BLaER1 (cell line): ENCODE measurements around the gene RHO.

Experiments
- H3K27ac ChIP-seq: shearing (Covaris generic); formaldehyde crosslinking; 2 replicates; pipeline ENCODE4 v1.8.1; 2022
- H3K27me3 ChIP-seq: shearing (Covaris generic); formaldehyde crosslinking; 2 replicates; pipeline ENCODE4 v1.8.1; 2022
- H3K36me3 ChIP-seq: shearing (Covaris generic); formaldehyde crosslinking; 2 replicates; pipeline ENCODE4 v1.8.1; 2022
- H3K4me1 ChIP-seq: shearing (Covaris generic); formaldehyde crosslinking; 2 replicates; pipeline ENCODE4 v1.8.1; 2022
- H3K4me2 ChIP-seq: shearing (Covaris generic); formaldehyde crosslinking; 2 replicates; pipeline ENCODE4 v1.8.1; 2022
- H3K4me3 ChIP-seq: shearing (Covaris generic); formaldehyde crosslinking; 2 replicates; pipeline ENCODE4 v1.8.1; 2022
- H3K9ac ChIP-seq: shearing (Covaris generic); formaldehyde crosslinking; 2 replicates; pipeline ENCODE4 v1.8.1; 2022
- H3K9me3 ChIP-seq: shearing (Covaris generic); formaldehyde crosslinking; 2 replicates; pipeline ENCODE4 v1.8.1; 2022
- H4K20me1 ChIP-seq: shearing (Covaris generic); formaldehyde crosslinking; 2 replicates; pipeline ENCODE4 v1.8.1; 2022
- Cebpa-rat ChIP-seq: shearing (Covaris generic); IDR thresholded peaks from 2 replicates; pipeline ENCODE4 v1.8.1; 2022

Gene RHO

GRCh38 chr3:129558772-129559564 is 30.5 kb downstream of the RHO start:
- TF ChIP-seq Cebpa-rat: no peak
- Histone ChIP-seq H3K9me3 (no peaks in the 10 kb centered on the region), H3K27me3 (no peaks in the 10 kb centered on the region), H3K4me1 (peaks cover 90% of the 10 kb centered on the region), H3K4me3 (peak overlapping the region; percentile 59), H3K36me3 (peaks cover 68% of the 10 kb centered on the region), H4K20me1 (no peaks in the 10 kb centered on the region), H3K9ac (peak overlapping the region; percentile 79), H3K4me2 (peak overlapping the region; percentile 88), H3K27ac (peak overlapping the region; percentile 93)

GRCh38 chr3:129559565-129560079 is 31.2 kb downstream of the RHO start:
- H3K27me3 ChIP-seq: no peaks in the 10 kb centered on the region
- no peaks in the 10 kb centered on the region for H4K20me1 ChIP-seq
- H3K9ac ChIP-seq: peak overlapping the region; percentile 79
- no peak for TF ChIP-seq Cebpa-rat
- H3K27ac ChIP-seq: peak overlapping the region; percentile 93
- peak overlapping the region; percentile 59 for H3K4me3 ChIP-seq
- peaks cover 74% of the 10 kb centered on the region for H3K36me3 ChIP-seq
- no peaks in the 10 kb centered on the region for H3K9me3 ChIP-seq
- H3K4me1 ChIP-seq: peaks cover 84% of the 10 kb centered on the region
- H3K4me2 ChIP-seq: peak overlapping the region; percentile 88

GRCh38 chr3:129560269-129560787 is 31.9 kb downstream of the RHO start:
- Histone ChIP-seq H3K36me3 (peaks cover 81% of the 10 kb centered on the region), H4K20me1 (no peaks in the 10 kb centered on the region), H3K4me2 (peak overlapping the region; percentile 88), H3K9me3 (no peaks in the 10 kb centered on the region), H3K27me3 (no peaks in the 10 kb centered on the region), H3K9ac (peak overlapping the region; percentile 79), H3K27ac (peak overlapping the region; percentile 93), H3K4me1 (peaks cover 77% of the 10 kb centered on the region), H3K4me3 (peak overlapping the region; percentile 59)
- TF ChIP-seq Cebpa-rat: no peak

- Histone ChIP-seq H4K20me1 (no peaks in the 10 kb centered on the region), H3K4me3 (peak overlapping the region; percentile 59), H3K27ac (peak overlapping the region; percentile 93), H3K9me3 (no peaks in the 10 kb centered on the region), H3K9ac (peak overlapping the region; percentile 79), H3K27me3 (no peaks in the 10 kb centered on the region), H3K4me1 (peaks cover 69% of the 10 kb centered on the region), H3K4me2 (peak overlapping the region; percentile 88), H3K36me3 (peaks cover 85% of the 10 kb centered on the region)
- no peak for TF ChIP-seq Cebpa-rat
Observed at GRCh38 chr3:129560911-129561594, 32.6 kb downstream of the RHO start.

- peaks cover 63% of the 10 kb centered on the region for H3K4me1 ChIP-seq
- H3K9ac ChIP-seq: peak overlapping the region; percentile 79
- no peaks in the 10 kb centered on the region for H3K27me3 ChIP-seq
- no peak overlapping the region for H3K4me3 ChIP-seq
- peak overlapping the region; percentile 88 for H3K4me2 ChIP-seq
- H4K20me1 ChIP-seq: no peaks in the 10 kb centered on the region
- no peaks in the 10 kb centered on the region for H3K9me3 ChIP-seq
- H3K27ac ChIP-seq: peak overlapping the region; percentile 93
- peaks cover 85% of the 10 kb centered on the region for H3K36me3 ChIP-seq
- no peak for TF ChIP-seq Cebpa-rat
Observed at GRCh38 chr3:129561619-129562248, 33.3 kb downstream of the RHO start.

- Histone ChIP-seq H3K27ac (peak overlapping the region; percentile 55), H3K9ac (peak overlapping the region; percentile 6; the same call in 1 of the 2 replicates), H3K4me3 (no peak overlapping the region), H4K20me1 (no peaks in the 10 kb centered on the region), H3K4me2 (no peak overlapping the region), H3K4me1 (peaks cover 52% of the 10 kb centered on the region), H3K9me3 (no peaks in the 10 kb centered on the region), H3K27me3 (no peaks in the 10 kb centered on the region), H3K36me3 (peaks cover 85% of the 10 kb centered on the region)
- no peak for TF ChIP-seq Cebpa-rat
Observed at GRCh38 chr3:129562803-129563202, 34.4 kb downstream of the RHO start.

- no peak overlapping the region for H3K4me2 ChIP-seq
- no peaks in the 10 kb centered on the region for H4K20me1 ChIP-seq
- no peaks in the 10 kb centered on the region for H3K9me3 ChIP-seq
- H3K27me3 ChIP-seq: no peaks in the 10 kb centered on the region
- TF ChIP-seq Cebpa-rat: no peak
- no peak overlapping the region for H3K4me3 ChIP-seq
- peak overlapping the region; percentile 55; the same call in 1 of the 2 replicates for H3K27ac ChIP-seq
- H3K4me1 ChIP-seq: peaks cover 47% of the 10 kb centered on the region
- no peak overlapping the region for H3K9ac ChIP-seq
- peaks cover 83% of the 10 kb centered on the region for H3K36me3 ChIP-seq
Observed at GRCh38 chr3:129563332-129563731, 34.9 kb downstream of the RHO start.

- peak overlapping the region; percentile 48 for H3K27ac ChIP-seq
- 0 out of 2 replicates have a peak overlapping the region, but pooled peaks have one; percentile 5 for H3K9ac ChIP-seq
- TF ChIP-seq Cebpa-rat: no peak
- H3K4me3 ChIP-seq: no peak overlapping the region
- no peaks in the 10 kb centered on the region for H3K9me3 ChIP-seq
- peaks cover 83% of the 10 kb centered on the region for H3K36me3 ChIP-seq
- no peaks in the 10 kb centered on the region for H4K20me1 ChIP-seq
- peaks cover 40% of the 10 kb centered on the region for H3K4me1 ChIP-seq
- H3K4me2 ChIP-seq: no peak overlapping the region
- no peaks in the 10 kb centered on the region for H3K27me3 ChIP-seq
Observed at GRCh38 chr3:129563850-129564535, 35.6 kb downstream of the RHO start.
